HG03280 (cell line): Measurements from ENCODE around the gene NTN1.

ENCODE experiments used
- ATAC-seq: cut with Tn5 transposase; IDR thresholded peaks from one replicate; pipeline ENCODE4 v1.9.1; 2021; ENCODE audit warnings: mild to moderate bottlenecking, moderate library complexity; ENCODE audit not compliant: unreplicated experiment

The NTN1 gene

GRCh38 chr17:9229160-9229825, 208.0 kb downstream of the NTN1 start:
- no peak for ATAC-seq

GRCh38 chr17:9229826-9230201, 208.5 kb downstream of the NTN1 start:
- ATAC-seq, result no peak

GRCh38 chr17:9230346-9230745, 209.0 kb downstream of the NTN1 start:
- ATAC-seq, result no peak

- ATAC-seq, result no peak
These were observed 209.6 kb downstream of the NTN1 start for GRCh38 chr17:9230861-9231260.

- no peak for ATAC-seq
These were observed 210.3 kb downstream of the NTN1 start for GRCh38 chr17:9231449-9232154.

- no peak for ATAC-seq
These were observed 210.8 kb downstream of the NTN1 start for GRCh38 chr17:9232155-9232475.

GRCh38 chr17:9232591-9233270, 211.4 kb downstream of the NTN1 start:
- ATAC-seq, result no peak

- no peak for ATAC-seq
These were observed 211.9 kb downstream of the NTN1 start for GRCh38 chr17:9233271-9233599.

GRCh38 chr17:9233761-9234160, 212.5 kb downstream of the NTN1 start:
- ATAC-seq, result no peak

- no peak for ATAC-seq
These were observed 213.2 kb downstream of the NTN1 start for GRCh38 chr17:9234389-9234945.

- no peak for ATAC-seq
These were observed 214.0 kb downstream of the NTN1 start for GRCh38 chr17:9235346-9235745.

- no peak for ATAC-seq
These were observed 215.2 kb downstream of the NTN1 start for GRCh38 chr17:9236286-9237052.

- ATAC-seq, result no peak
These were observed 215.7 kb downstream of the NTN1 start for GRCh38 chr17:9237053-9237410.

- ATAC-seq, result no peak
These were observed 216.5 kb downstream of the NTN1 start for GRCh38 chr17:9237661-9238301.

- ATAC-seq, result no peak
These were observed 217.3 kb downstream of the NTN1 start for GRCh38 chr17:9238340-9239245.

GRCh38 chr17:9239246-9239792, 218.0 kb downstream of the NTN1 start:
- no peak for ATAC-seq

GRCh38 chr17:9239793-9240658, 218.7 kb downstream of the NTN1 start:
- ATAC-seq, result peak; percentile 46

GRCh38 chr17:9240659-9241370, 219.5 kb downstream of the NTN1 start:
- ATAC-seq, result no peak
